Fibroblast of skin of left quadriceps (primary cell): Measurements from ENCODE around the gene ZNF385C.
A peak's percentile ranks its signal among the peaks of the same experiment; 100 is the strongest.

Source experiments
- DNase-seq, 2 experiments: peaks; one replicate each; pipeline ENCODE4 v3.0.0-alpha.2; 2013; ENCODE audit warnings: low read depth in 2 of 2

ZNF385C gene

DNA sequence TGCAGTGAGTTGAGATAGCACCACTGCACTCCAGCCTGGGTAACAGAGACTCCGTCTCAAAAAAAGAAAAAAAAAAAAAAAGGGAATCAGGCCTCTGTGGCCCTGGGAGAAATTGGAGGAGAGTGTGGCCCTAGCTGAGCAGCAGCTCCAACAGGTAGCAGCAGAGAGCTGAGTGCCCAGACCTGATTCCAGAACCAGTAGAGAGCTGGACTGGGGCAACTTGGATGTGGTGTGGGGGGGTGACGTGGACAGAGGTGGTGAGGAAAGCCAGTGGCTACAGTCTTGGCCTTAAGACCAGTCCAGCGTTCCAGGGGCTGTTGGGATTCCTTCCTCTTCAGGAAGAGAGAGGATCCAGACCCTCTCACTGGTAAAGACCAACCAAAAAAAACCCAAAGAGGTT is 26.0 kb upstream of the ZNF385C start:
- DNase-seq, result no peak

DNA sequence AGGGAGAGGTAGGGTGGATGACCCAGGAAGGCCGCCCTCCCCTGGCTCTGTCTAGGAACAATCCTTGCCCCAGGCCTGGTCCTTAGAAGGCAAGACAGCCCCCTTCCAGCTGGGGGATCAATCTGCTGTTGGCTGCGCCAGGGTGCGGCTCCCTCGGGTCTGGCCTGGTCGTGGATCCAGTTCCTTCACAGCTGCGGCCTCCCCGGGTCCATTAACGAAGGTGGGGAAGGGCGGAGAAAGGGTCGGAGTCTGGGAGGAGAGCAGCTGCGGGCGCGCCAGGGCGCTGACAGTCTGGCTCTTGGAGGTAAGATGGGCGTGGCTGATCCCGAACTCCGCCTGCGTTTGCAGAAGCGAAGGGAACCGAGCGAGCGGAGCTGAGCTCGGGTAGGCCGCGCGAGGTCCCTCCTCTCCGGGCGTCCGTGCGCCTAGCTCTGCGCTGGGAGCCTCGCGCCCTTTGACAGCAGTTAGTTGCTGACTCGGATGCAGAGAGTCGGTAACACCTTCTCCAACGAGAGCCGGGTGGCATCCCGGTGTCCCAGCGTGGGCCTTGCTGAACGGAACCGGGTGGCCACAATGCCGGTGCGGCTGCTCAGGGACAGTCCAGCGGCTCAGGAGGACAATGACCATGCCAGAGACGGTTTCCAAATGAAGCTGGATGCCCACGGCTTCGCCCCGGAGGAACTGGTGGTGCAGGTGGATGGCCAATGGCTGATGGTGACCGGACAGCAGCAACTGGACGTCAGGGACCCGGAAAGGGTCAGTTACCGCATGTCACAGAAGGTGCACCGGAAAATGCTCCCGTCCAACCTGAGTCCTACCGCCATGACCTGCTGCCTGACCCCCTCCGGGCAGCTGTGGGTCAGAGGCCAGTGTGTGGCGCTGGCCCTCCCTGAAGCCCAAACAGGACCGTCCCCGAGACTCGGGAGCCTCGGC is 24.4 kb upstream of the ZNF385C start, which contains the start of gene HSPB9:
Gene HSPB9, plus strand, starts transcription at position 434 of the 933 bp plus-strand sequence. Its CDS starts 47 bp downstream, at position 481.
- no peak for DNase-seq

DNA sequence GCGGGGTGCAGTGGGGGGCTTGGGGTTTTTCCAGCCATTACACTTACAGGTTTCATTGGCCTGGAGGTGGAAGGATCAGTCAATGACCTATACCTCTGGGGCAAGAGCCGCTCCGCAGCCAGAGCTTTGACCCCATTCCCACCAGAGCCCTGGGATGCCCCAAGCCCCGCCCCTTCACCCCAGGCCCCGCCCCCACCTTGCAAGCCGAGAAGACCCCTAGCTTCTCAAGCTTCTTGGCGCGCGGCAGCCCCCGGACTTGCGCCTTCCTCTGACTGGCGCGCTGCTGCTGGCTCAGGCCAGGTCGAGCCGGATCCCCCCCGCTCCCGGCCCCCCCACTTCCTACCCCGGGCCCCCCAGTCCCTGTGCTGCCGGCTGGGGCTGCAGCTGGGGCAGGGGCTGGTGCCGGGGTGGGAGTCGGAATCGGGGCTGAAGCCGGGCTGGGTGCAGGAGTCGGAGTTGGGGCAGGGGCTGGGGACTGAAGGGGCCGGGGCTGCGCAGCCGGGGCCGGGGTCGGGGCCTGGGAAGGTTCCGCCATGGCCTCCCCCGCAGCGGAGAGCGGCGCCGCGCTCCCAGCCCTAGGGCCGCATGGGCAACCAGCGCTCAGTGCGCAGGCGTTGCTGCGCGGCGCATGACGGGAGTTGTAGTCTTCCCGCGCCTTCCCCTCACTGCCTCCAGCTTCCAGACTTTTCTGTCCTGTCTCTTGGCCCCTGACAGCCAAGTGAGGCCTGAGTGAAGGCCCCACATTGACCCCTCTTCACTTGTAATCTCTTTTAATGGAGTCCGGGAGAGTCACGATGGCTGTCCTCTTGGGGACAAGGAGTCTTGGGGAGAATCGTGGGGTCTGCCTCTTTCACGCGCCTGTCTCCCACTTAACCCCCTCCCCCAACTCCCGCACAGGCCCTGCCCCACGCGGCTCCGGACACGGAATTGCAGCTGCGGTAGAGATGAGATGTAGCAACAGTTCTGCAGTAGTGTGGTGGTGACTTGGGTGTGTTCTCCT is 22.8 kb upstream of the ZNF385C start, which contains the start of gene KAT2A:
Gene KAT2A, minus strand, starts transcription at position 598 of the 1,000 bp plus-strand sequence. Its CDS starts 63 bp downstream, at position 535.
- DNase-seq, result peak; percentile 49 to 53

DNA sequence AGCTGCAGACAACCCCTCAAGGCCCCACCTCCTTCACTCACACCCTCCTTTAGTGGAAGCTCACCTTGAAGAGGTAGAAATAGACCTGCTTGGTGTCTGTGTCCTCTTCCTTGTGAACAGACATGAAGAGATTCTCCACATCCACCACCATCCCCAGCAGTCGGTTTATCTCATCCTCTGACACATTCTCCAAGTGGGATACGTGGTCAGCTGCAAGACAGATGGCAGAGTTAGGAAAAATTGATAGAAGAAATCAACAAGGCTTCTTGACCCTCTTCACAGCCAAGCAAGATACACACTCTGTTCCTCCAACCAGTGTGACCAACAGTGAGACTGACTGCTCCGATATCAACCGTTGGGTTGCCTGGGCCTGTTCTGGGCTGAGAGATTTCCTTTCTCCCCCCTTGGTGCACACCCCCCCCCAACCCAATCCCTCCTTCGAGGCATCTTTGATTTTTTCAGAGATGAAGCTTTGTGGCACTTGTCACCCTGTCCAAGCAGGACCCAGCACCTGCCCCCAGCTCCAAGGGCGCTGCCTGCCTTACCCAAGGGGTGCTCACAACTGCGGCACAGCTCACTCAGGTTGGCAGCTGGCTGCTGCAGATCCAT is 22.0 kb upstream of the ZNF385C start:
- DNase-seq, result no peak

DNA sequence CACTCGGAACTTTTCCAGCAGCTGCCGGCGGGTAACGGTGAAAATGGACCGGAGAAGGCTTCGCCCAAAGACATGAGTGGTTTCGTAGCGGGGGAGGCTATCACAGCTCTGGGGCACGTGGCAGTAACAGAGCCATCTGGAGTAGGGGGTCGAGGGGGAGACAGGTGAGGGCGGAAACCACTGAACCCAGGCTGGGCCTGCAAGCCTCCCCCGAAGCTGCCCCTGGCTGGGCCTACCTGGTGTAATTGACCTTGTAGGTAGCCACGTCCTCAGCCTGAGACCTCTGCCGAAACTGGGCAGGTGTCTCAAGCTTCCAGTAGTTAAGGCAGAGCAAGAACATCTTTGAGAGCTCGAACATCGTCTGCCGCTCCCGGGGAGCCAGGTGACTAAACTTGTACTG is 21.0 kb upstream of the ZNF385C start:
- DNase-seq, result no peak

DNA sequence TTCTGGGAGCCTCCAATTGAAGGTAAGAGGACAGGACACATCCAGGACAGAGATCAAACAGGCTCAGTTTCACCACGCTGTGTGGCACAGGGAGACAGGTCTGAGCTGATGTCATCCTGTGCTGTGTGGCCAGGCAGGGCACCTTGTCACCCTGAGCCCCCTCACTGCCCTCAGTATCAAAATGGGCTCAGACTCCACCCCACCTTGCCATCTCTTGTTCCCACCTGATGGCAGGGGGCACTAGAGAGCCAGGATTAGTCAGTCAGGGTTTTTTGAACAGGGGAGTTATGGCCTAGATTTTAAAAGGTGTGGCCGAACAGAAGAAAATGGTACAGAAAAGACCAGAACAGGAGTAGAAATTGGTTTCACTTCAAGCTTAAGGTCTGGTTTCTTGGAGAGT is 20.3 kb upstream of the ZNF385C start:
- no peak for DNase-seq

DNA sequence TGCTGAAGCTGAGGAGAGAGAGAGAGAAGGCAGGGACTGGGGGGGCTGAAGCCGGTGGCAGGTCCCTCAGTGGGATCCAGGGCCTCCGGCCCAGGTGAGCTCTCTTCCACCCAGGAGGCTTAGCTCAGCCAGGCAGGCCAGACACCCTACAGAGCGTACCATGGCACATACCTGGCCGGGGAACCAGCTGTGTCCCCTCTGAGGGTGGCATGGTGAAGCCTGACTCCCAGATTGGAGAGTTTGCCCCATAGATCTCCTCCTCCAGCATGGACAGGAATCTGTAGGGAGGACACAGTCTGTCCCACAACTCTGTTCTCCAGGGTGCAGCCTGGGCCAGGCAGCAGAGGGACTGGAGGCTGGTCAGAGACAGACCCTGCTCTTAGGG is 19.8 kb upstream of the ZNF385C start:
- no peak for DNase-seq

DNA sequence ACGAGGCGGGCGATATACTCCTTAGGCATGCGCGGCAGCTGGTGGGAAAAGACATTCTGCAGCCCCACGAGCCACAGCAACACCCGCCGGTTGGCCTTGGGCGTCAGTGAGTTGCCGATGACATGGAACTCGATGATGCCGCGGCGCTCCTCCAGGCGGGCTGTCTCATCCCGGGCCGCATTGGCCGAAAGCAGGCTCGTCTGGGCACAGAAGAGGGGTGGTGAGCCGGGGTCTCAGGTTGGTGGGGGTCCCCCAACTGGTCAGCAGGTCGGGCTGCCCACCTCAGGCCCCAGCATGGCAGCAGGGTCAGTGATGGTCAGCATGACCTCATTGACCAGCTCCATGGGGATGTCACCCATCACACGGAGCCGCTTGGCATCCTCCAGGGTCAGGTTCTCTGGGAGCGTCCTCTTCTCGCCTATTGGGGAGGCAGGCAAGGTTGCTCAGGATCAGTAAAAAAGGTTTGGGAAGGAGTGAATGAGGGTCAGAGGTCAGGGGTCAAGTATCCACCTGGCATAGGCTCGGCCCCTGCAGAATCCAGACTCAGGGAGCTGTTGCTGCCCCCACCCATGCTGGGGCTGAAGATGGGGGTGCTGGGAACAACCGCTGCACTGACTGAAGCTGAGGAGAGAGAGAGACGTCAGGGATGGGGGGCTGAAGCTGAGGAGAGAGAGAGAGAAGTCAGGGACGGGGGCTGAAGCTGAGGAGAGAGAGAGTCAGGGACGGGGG is 19.3 kb upstream of the ZNF385C start:
- no peak for DNase-seq

DNA sequence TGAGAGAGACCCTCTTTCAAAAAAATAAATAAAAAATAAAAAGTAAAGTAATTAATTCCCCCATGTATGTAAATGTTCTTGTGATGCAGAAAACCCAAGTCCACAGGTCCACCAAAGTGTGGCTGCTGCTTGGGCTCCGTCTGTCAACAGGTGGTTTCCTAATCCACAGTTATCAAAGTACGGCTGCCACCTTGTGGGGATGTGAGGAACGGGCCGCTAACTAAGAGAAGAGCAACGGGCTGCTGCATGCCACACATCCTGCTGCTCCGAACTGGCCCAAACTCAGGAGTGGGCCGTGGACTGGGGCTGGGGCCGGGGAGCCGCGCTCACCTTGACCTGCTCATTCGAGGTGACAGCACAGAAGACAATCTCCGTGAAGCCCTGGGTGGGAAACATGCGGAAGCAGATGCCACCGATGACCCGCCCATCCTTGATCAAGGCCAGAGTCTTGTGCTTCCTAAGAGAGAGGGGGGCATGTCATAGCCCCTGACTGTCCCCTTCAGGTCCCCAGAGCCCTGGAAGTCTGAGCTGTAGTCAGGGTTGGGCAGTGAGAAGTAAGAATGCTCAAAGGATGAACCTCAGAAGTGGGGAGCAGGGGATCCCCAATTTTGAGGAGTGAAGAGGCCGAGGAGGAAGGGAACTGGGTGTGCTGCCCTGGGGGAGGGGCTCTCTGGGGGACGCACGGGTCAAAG is 18.6 kb upstream of the ZNF385C start:
- DNase-seq, result peak; percentile 49 to 55

DNA sequence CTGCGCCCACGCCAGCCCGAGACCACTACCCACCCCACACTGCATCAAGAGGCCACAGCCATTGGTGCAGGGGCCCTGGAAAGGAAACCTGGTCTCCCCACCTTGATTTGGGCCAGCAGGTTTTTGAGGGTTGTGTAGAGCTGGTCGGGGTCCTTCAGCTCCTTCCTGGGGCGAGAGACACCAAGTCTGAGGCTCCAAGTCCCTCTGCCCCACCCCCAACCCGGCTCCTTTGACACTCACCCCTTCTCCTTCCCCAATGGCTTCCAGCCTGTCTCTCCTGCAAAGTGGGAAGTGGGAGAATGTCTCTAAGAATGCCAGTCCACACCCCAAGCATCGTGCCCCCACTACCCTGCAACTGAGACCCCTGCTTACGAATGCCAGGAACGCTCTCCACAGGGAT is 15.8 kb upstream of the ZNF385C start:
- DNase-seq, result no peak

DNA sequence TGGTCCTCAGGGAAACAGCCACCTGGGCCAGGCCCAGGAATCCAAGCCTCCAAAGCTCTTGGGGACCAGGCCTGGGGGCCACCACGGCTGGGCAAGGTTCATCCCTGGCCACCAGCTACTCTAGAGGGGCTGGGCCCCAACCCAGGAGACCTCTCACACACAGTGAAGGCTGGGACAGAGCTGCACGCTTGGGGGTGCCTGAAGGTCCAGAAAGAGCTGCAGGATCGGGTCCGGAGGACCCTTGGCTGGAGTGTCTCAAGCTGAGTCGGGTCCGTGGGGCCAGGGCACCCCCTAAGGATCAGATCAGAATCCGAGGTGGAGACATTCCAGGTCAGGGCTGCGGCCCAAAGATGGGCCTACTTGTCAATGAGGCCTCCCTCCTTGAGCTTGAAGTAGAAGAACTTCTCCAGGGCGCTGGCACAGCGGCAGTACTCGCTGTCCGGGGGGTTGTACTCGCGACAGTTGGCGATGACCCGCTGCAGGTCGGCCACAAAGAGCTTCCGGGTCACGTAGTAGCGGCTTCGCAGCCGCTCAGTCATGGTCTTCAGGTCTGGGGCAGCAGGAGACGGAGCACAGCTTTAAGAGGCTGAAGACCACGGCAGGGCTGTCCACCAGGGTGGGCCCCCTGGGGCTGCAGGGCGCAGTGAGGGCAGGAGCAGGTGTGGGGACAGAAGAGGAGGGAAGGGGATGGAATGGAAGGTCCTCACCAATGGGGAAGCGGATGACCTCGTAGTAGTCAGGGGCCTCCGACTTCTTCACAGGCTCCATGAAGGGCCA is 15.2 kb upstream of the ZNF385C start:
- no peak for DNase-seq

DNA sequence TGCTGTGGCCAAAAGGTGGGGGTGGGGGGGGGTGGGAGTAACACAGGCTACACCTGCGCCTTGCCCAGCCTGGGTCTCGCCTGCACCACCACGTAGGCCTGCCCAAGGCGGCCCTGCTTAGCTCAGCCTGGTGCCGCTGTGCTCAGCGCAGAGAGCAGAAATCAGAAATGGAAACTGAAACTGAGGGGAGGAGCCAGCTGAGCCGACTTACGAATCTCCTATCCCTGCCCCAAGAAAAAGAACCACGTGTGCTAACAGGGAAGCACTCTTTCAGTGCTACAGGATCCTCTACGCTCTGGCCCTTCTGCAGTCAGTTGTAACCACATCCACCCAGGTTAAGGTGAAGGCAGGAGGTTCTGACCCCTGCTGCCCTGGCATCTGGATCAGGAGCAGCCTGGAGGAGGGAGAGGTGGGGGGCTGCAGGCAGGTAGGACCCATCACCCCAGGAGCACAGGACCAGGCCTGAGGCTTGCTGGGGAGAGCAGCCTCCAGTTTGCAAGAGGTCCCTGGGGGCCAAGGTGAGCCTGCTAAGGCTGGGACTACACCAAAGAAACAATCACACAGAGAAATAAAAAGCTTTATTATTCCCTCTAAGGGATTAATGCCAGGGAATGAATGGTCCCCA is 14.4 kb upstream of the ZNF385C start, which contains the start of gene DHX58:
Gene DHX58, minus strand, starts transcription at position 163 of the 625 bp plus-strand sequence. CDS start 822 bp downstream, outside the sequence.
- peak; percentile 54 to 58 for DNase-seq

DNA sequence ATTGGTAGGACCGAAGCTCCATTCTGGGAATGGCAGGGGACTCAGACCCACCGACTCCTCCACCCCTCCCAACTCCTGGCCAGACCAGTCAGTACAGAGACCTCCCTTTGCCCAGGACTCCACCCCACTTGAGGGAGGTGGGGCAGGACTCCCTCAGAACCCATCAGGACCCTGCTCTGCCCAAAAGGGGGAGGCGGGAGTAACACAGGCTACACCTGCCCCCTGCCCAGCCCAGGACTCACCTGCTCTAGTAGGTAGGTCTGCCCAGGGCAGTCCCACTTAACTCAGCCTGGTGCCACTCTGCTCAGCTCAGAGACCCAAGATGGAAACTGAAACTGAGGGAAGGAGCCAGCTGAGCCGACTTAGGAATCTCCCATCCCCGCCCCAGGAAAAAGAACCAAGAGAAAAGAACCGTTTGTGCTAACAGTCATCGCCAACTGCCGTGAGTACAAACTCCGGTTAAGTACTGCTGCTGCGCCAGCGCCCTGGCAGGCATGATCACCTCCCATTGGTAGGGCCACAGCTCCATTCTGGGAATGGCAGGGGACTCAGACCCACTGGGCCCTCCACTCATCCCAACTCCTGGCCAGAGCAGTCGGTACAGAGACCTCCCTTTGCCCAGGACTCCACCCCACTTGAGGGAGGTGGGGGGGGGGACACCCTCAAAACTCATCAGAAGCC is 13.7 kb upstream of the ZNF385C start:
- DNase-seq, result no peak

DNA sequence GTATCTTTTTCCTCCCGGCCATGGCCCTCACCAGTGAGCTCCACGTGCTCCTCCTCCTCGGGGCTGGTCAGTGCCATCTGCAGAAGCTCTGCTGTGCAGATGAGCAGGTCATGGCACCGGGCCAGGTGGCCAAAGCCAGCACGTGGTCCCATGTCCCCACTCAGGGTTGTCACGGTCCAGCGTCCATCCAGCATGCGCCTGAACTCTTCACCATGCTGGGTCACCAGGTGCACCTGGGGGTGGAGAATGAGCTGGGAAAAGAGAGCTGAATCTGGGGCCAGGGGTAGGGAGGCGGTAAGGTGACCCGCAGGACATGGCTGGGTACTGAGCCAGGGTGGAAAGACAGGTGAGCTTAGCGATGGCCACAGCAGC is 13.0 kb upstream of the ZNF385C start:
- no peak for DNase-seq

DNA sequence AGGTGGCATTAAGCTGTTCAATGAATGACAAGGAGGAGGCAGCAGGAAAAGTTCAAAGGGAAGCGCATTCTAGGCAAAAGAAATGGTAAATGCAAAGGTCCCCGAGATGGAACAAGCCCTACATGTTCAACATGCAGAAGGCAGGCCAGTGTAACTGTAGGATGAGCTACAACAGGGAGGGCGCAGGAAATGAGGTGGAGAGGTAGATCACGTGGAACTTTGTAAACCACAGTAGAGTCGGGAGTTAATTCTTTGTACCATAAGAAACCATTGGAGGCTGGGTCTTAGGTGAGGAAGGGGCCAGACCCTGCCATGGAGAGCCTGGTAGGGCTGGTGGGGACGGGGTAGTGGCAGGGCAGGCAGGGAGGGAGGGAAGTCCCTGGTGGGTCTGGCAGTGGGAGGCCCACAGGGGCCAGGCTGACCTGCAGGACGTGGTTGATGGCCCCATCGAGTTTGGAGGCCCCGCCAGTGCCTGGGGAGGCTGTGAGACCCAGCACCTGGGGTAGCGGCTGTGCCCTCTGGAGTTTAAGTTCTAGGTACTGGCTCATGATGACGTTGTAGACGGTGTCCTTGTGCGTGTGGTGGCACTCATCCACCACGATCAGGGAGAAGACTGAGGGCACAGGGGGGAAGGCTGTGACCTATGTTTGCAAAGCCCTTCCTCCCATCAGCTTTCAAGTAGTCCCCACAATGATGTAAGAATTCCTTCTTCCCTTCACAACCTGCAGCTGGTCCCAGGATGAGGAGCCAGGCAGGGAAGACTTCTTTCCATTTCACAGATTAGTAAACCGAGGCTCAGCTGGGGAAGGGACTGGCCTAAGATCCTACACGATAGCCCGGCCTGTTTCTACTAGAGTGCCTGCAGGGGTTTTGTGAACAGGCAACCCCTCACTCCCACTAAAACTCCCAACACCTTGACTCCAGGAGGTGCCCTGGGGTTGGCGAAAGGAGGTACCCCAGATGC is 12.3 kb upstream of the ZNF385C start:
- no peak for DNase-seq

DNA sequence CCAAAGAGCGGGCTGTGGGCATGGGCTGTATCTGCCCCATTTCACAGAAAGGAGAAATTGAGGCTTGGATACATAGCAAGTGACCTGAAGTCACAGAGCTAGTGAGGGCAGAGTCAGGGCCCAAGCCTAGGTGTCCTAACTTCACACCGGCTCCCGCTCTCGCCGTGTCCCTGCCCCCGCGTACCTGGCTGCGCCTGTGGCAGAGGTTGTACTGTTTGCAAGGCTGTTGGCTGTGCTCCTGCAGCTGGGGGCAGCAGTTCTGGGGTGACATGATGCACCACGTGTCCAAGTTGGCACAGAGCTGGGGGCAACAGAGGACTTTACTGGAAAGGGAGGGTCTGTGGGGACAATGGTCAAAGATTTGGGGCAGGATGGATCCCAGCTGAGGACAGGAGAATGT is 10.8 kb upstream of the ZNF385C start:
- no peak for DNase-seq
